NT2/D1 (cell line): Measurements from ENCODE around the gene TNS3.

Experiments
- SUZ12 ChIP-seq: IDR thresholded peaks from 2 replicates; pipeline ENCODE4 v1.6.1; 2011; ENCODE audit not compliant: insufficient read length, insufficient read depth; ENCODE audit errors: extremely low read depth
- YY1 ChIP-seq: IDR thresholded peaks from 2 replicates; pipeline ENCODE4 v1.6.1; 2011; ENCODE audit not compliant: insufficient read length, insufficient read depth
- ZNF274 ChIP-seq: IDR thresholded peaks from 2 replicates; pipeline ENCODE4 v1.6.1; 2011; ENCODE audit warnings: mild to moderate bottlenecking, low read depth, low read length

- no peak for TF ChIP-seq ZNF274
- TF ChIP-seq YY1, result no peak
- TF ChIP-seq SUZ12, result no peak
Observed at GRCh38 chr7:47317487-47317886, 264.4 kb downstream of the TNS3 start.
